Kidney capillary endothelial cell (primary cell): Measurements from ENCODE around the gene CST2.
"Not testable (repeated sequence)": the region's sequence is repeated elsewhere in the genome, so short reads cannot be mapped to it uniquely, and the experiment has no call there.

Experiments
- DNase-seq: peaks from one replicate; pipeline ENCODE4 v3.0.0-alpha.2; 2018; ENCODE audit warnings: low spot score

Gene CST2, protein sequence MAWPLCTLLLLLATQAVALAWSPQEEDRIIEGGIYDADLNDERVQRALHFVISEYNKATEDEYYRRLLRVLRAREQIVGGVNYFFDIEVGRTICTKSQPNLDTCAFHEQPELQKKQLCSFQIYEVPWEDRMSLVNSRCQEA

DNA sequence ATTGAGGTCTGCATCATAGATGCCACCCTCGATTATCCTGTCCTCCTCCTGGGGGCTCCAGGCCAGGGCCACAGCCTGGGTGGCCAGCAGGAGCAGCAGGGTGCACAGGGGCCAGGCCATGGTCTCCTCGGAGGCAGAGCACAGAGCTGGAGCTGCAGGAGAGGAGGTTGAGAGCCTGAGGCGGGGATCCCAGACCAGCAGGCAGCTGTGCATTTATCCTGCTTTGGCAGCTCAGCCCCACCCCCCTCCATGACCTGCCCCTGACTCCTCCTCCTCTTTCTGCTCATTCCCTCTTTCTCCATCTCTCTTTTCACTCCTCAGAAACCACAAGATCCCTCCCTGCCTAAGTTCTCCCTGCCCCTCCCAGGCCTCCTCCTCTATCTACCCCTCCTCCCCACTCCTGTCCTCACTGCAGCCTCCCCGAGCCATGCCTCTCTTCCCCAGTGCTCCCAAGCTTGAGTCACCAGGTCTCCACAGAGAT is at the start of gene CST2:
CST2 (minus strand) TSS at position 189 of the 481 bp plus-strand sequence; CDS start at position 120, 69 bp downstream.
- DNase-seq: no peak

DNA sequence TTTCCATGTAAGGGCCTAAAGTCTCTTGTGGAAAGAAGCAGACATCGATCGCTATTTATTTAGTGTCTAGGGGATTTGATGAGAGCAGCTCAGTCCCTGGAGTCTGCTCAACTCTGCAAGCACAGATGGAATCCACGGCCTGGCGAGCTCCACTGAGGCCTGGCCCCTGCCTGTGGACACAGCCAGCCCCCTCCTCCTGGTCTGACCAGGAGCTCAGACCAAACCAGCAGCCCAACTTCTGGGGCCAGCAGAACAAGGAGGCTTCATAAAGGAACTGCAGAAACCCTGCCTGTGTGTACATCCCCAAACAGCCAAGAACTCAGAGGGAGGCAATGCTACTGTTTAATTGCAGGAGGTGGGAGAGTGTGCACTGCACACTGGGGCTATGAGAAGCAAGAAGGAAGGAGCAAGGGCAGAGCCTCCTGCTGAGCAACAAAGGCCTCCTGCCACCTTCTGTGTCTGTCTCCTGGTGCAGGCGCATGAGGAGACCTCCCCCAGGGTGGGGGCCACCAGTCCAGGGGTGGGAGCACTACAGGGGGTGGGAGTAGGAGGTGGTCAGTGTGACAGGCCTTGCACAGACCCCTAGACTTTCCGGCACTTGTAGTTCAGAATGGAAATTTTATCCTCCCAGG is 49.2 kb upstream of the CST2 start:
- DNase-seq: no peak

GRCh38 chr20:23874747-23875146 is 48.2 kb upstream of the CST2 start:
- DNase-seq: no peak

- DNase-seq: no peak
Measured at GRCh38 chr20:23873370-23874015, 47.0 kb upstream of the CST2 start.

- DNase-seq: no peak
Measured at GRCh38 chr20:23872065-23872464, 45.5 kb upstream of the CST2 start.

DNA sequence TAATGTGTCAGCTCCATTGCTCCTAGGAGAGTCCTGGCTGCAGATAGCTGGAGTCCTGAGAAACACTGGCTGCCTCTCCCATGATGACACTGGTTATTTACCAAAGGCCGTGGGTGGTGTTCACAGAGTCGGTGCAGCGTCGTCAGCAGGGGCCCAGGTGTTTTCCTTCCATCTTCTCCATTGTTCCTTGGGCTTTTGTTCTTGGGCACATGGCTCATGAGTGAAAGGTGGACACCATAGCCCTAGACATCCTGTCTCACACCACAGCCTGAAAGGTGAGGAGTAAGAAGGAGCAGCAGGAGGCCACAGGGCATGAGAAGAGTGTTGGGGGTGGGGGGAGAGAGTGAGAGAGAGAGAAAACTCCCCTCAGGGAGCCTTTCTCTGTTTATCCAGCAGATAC is 43.9 kb upstream of the CST2 start:
- DNase-seq: no peak

- no peak for DNase-seq
Measured at GRCh38 chr20:23869520-23869919, 43.0 kb upstream of the CST2 start.

DNA sequence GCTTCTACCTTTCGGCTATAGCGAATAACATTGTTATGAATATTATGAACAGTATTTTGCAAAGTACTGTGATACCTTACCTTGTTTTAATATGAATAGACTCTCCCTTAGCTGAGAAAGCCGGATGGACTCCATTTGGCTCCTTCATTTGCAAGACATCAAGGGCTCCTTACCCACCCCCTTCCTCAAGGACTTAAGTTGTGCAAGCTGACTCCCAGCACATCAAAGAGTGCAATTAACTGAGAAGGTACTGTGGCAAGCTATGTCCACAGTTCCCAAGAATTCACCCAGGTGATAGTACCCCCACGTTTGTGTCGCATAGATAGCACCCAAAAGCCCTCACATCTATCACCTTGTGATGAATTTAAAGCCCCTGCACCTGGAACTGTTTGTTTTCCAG is 41.8 kb upstream of the CST2 start:
- DNase-seq: no peak

- DNase-seq: no peak
Measured at GRCh38 chr20:23867152-23867776, 40.7 kb upstream of the CST2 start.

DNA sequence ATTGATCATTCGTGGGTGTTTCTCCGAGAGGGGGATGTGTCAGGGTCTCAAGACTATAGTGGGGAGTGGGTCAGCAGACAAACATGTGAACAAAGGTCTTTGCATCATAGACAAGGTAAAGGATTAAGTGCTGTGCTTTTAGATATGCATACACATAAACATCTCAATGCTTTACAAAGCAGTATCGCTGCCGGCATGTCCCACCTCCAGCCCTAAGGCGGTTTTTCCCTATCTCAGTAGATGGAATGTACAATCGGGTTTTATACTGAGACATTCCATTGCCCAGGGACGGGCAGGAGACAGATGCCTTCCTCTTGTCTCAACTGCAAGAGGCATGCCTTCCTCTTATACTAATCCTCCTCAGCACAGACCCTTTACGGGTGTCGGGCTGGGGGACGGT is 34.2 kb upstream of the CST2 start:
- not testable (repeated sequence) for DNase-seq

DNA sequence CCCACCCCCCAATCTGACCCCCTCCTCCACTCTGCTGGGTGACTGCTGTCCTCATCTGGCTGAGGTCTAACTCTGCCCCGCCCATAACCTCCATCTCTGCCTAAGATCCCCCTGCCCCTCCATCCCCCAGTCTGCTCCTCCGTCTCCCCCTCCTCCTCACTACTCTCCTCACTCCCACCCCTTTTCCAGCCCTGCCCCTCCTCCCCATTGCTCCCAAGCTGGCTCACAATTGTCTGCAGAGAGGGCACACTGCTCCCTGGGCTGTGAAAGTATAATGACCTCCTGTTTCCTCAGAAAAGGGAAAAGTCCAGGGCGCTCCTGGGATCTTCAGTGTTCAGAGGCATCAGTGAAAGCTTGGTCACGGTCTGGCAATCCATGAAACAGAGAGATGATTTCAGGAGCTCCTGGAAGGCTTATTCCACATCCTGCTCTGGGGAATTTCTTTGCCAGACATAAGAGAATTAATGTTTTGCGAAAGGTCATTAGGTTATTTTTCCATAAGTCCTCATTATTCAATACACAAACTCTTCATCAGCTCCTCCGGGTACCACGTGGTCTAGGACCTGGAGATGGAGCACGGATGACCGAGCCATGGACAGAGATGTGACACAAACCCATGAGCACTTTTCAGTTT is 31.6 kb upstream of the CST2 start:
- DNase-seq: no peak

GRCh38 chr20:23856736-23857135 is 30.2 kb upstream of the CST2 start:
- no peak for DNase-seq

DNA sequence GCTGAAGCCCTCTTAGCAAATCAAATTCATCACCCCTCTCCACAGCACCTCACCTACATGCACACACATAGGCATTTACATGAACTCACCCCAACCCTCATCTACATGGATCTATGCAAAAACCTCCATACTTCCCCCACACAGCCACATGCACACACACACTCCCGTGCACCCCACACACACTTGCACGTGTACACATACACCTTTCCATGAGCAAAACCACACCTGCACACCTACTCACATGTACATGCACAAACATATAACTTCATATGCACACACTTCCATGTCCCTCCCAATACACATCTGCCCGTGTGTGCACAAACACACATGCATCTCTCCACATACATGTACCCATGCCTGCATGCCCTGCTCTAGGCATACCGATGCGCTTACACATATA is 29.7 kb upstream of the CST2 start:
- no peak for DNase-seq

- no peak for DNase-seq
Measured at GRCh38 chr20:23841693-23842092, 15.2 kb upstream of the CST2 start.

DNA sequence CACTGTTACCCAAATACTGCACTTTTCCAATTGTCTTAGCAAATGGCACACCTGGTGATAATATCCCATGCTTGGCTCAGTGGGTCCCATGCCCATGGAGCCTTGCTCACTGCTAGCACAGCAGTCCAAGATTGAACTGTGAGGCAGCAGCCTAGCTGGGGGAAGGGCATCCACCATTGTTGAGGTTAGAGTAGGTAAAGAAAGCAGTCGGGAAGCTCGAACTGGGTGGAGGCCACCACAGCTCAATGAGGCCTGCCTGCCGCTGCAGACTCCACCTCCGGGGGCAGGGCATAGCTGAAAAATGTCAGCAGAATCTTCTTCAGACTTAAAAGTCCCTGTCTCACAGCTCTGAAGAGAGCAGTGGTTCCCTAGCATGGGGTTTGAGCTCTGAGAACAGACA is 9.2 kb upstream of the CST2 start:
- no peak for DNase-seq

DNA sequence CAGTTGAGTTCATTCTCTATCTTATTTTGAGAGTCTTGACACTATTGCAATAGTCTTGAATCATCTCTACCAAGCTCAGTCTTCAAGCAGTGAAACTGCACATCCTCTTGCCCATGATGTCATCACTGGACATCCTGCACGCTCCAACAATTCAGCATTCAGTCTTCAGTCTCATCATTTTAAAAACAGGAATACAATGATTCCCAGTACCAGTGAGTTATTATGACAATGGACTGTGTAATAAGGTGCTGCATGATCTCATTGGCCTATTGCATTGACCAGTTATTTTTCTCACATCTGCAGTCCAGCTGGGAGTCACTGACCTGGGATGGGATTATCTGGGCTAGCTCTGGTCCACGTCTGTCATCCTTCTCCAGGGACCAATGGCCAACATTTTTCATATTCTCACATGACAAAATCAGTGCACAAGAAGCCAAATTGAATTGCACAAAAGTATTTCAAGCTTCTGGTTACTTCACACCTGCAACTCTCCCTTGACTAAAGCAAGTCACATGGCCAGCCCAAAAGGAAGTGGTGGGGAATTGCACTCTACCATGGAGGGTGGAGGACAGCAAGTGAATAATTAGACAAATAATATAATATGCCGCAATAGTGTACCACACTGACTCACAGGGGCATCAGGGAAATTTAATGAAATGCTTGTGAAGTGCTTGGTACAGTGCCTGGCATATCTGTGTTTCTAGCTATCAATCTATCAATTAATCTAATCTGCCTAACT is 6.4 kb upstream of the CST2 start:
- DNase-seq: no peak

DNA sequence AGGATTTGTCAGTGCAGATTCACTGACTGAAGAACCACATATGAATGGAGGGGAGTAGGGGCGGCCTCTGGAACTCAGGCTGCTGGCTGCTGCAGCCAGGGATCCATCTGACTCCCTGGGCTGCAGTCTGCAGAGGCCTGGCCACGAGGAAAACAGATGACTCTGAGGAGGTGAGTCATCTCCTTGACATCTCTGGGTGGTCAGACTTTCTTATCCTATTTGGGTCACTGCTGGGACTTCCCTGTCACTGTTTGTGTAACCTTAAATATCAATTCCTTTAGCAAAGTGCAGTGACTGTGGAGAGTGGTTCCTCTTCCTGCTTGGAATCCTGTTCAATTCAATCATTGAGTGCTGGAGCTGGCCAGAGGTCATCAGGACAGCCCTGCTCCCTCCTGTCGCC is 5.4 kb upstream of the CST2 start:
- DNase-seq: peak; percentile 57

- no peak for DNase-seq
Measured at GRCh38 chr20:23823621-23824324, 2.8 kb downstream of the CST2 start.

- no peak for DNase-seq
Measured at GRCh38 chr20:23823111-23823510, 3.4 kb downstream of the CST2 start.

GRCh38 chr20:23820493-23820892 is 6.0 kb downstream of the CST2 start:
- peak; percentile 35 for DNase-seq

- DNase-seq: not testable (repeated sequence)
Measured at GRCh38 chr20:23811559-23811958, 15.0 kb downstream of the CST2 start.
